ENCODE measurements around the gene UQCR11. TPM values are rescaled to one million over a fixed set of nuclear protein-coding genes. Genes with fewer than 3 reads are reported as not detected.

Gene UQCR11
- total RNA-seq, 4 donors from 2014 or later: 78.2 to 102 (median 92.4) TPM

GRCh38 chr19:1609103-1609396 lies 3.8 kb upstream of the UQCR11 start:
- Histone ChIP-seq H3K4me1 (peaks cover 0 to 27% (median 17%) of the 10 kb centered on the region in 3 donors), H3K27me3 (no peaks in the 10 kb centered on the region), H3K27ac (no peak overlapping the region), H3K4me3 (peak overlapping the region in 1 of 2 donors; percentile 2), H3K36me3 (peaks cover 0 to 47% of the 10 kb centered on the region in 2 donors), H3K9me3 (no peaks in the 10 kb centered on the region)
- ATAC-seq: no peak
- TF ChIP-seq EP300 (IDR thresholded peaks at IDR 0.05): no peak
- no peak for TF ChIP-seq POLR2AphosphoS5 (IDR thresholded peaks at IDR 0.05)
- no peak for TF ChIP-seq POLR2A (IDR thresholded peaks at IDR 0.05)
- no peak for TF ChIP-seq CTCF (IDR thresholded peaks at IDR 0.05)
- WGBS, 2 donors (ENCODE audit: low coverage in 1 of 2): 0 to 42% methylated on average over 1 to 4 of the region's 10 CpGs

- H3K27ac ChIP-seq: no peak overlapping the region
- WGBS, 2 donors (ENCODE audit: low coverage in 1 of 2): 65% methylated on average over 4 of the region's 23 CpGs; no CpG with 5 or more reads in 1 of the 2 donors
- no peak for TF ChIP-seq CTCF (IDR thresholded peaks at IDR 0.05)
- TF ChIP-seq POLR2AphosphoS5 (IDR thresholded peaks at IDR 0.05): no peak
- no peak for TF ChIP-seq POLR2A (IDR thresholded peaks at IDR 0.05)
- no peak for TF ChIP-seq EP300 (IDR thresholded peaks at IDR 0.05)
- H3K9me3 ChIP-seq: no peaks in the 10 kb centered on the region
- no peak for ATAC-seq
- H3K4me3 ChIP-seq: peak overlapping the region in 1 of 2 donors; percentile 2
- no peaks in the 10 kb centered on the region for H3K27me3 ChIP-seq
- peaks cover 0 to 32% (median 21%) of the 10 kb centered on the region in 3 donors for H3K4me1 ChIP-seq
- H3K36me3 ChIP-seq: peaks cover 0 to 42% of the 10 kb centered on the region in 2 donors
Observed at GRCh38 chr19:1608359-1609102, 3.3 kb upstream of the UQCR11 start.

- TF ChIP-seq CTCF (IDR thresholded peaks at IDR 0.05) (no peak), POLR2A (IDR thresholded peaks at IDR 0.05) (no peak), EP300 (IDR thresholded peaks at IDR 0.05) (no peak), POLR2AphosphoS5 (IDR thresholded peaks at IDR 0.05) (no peak)
- no peaks in the 10 kb centered on the region for H3K9me3 ChIP-seq
- H3K4me3 ChIP-seq: peak overlapping the region; percentile 58 to 96
- peaks cover 0 to 29% of the 10 kb centered on the region in 2 donors for H3K36me3 ChIP-seq
- peak overlapping the region; percentile 32 to 95 (median 91) for H3K27ac ChIP-seq
- 17% methylated on average over 1 of the region's 16 CpGs; no CpG with 5 or more reads in 1 of the 2 donors for WGBS, 2 donors (ENCODE audit: low coverage in 1 of 2)
- no peaks in the 10 kb centered on the region for H3K27me3 ChIP-seq
- H3K4me1 ChIP-seq: peaks cover 0 to 48% (median 26%) of the 10 kb centered on the region in 3 donors
- ATAC-seq: peak; percentile 2
Observed at GRCh38 chr19:1606138-1606651, 933 bp upstream of the UQCR11 start.

GRCh38 chr19:1602091-1602707 lies 3.1 kb downstream of the UQCR11 start:
- H3K27me3 ChIP-seq: no peaks in the 10 kb centered on the region
- peaks cover 0 to 64% (median 26%) of the 10 kb centered on the region in 3 donors for H3K4me1 ChIP-seq
- WGBS, 2 donors (ENCODE audit: low coverage in 1 of 2): 89 to 95% methylated on average over 4 to 16 of the region's 21 CpGs
- H3K36me3 ChIP-seq: peaks cover 0 to 40% of the 10 kb centered on the region in 2 donors
- H3K4me3 ChIP-seq: no peak overlapping the region
- H3K27ac ChIP-seq: no peak overlapping the region
- no peaks in the 10 kb centered on the region for H3K9me3 ChIP-seq
- ATAC-seq: no peak
- TF ChIP-seq CTCF (IDR thresholded peaks at IDR 0.05): no peak
- no peak for TF ChIP-seq POLR2AphosphoS5 (IDR thresholded peaks at IDR 0.05)
- no peak for TF ChIP-seq EP300 (IDR thresholded peaks at IDR 0.05)
- TF ChIP-seq POLR2A (IDR thresholded peaks at IDR 0.05): no peak

Data from gastroesophageal sphincter (tissue), 4 donors.